ENCODE results near the gene SRRD.

SRRD gene

GRCh38 chr22:26536056-26536761 lies 52.5 kb downstream of the SRRD start:
- H3K4me3 ChIP-seq (ENCODE audit: low read length): no peak overlapping the region
- DNase-seq (ENCODE audit: low read depth, low spot score): no peak

GRCh38 chr22:26536762-26537134 lies 53.1 kb downstream of the SRRD start:
- DNase-seq (ENCODE audit: low read depth, low spot score): no peak
- no peak overlapping the region for H3K4me3 ChIP-seq (ENCODE audit: low read length)

- no peak overlapping the region for H3K4me3 ChIP-seq (ENCODE audit: low read length)
- no peak for DNase-seq (ENCODE audit: low read depth, low spot score)
These were observed 56.4 kb downstream of the SRRD start for GRCh38 chr22:26540119-26540518.

- H3K4me3 ChIP-seq (ENCODE audit: low read length): no peak overlapping the region
- no peak for DNase-seq (ENCODE audit: low read depth, low spot score)
These were observed 57.6 kb downstream of the SRRD start for GRCh38 chr22:26541167-26541819.

GRCh38 chr22:26542831-26543230 lies 59.2 kb downstream of the SRRD start:
- no peak overlapping the region for H3K4me3 ChIP-seq (ENCODE audit: low read length)
- peak; percentile 32 for DNase-seq (ENCODE audit: low read depth, low spot score)

Data from Jurkat, Clone E6-1 (cell line).